Keratinocyte (primary cell): ENCODE measurements around the gene COL6A5.

Source experiments
- CTCF ChIP-seq, 3 experiments: IDR thresholded peaks in 1 of 3; conservative IDR thresholded peaks in 1 of 3; optimal IDR thresholded peaks in 1 of 3; 2 replicates in 2 of 3; 3 replicates in 1 of 3; pipeline versions ENCODE3 to v1.5.1; 2011; ENCODE audit warnings: low read length in 3 of 3, mild to moderate bottlenecking in 3 of 3, moderate library complexity in 2 of 3, control low read depth in 1 of 3, inconsistent platforms in 1 of 3; ENCODE audit not compliant: insufficient read depth in 2 of 3; ENCODE audit errors: extremely low read depth in 1 of 3
- EZH2 ChIP-seq: IDR thresholded peaks from one replicate; pipeline ENCODE4 v1.6.1; 2012; ENCODE audit warnings: inconsistent platforms, mild to moderate bottlenecking, low read length, moderate library complexity

GRCh38 chr3:130456540-130456939 lies 111.1 kb downstream of the COL6A5 start:
- TF ChIP-seq CTCF (optimal IDR thresholded peaks at IDR 0.05 in 1 of 3, IDR thresholded peaks at IDR 0.05 in 1 of 3, conservative IDR thresholded peaks at IDR 0.05 in 1 of 3; ENCODE audit: extremely low read depth in 1 of 3, insufficient read depth in 2 of 3, low read length in 3 of 3) = no peak
- no peak for TF ChIP-seq EZH2
